ENCODE measurements around the gene PROM1.

Gene PROM1

GRCh38 chr4:15931451-15932210 lies 152.2 kb downstream of the PROM1 start:
- no peak overlapping the region for H3K27ac ChIP-seq
- no peak for TF ChIP-seq CTCF (conservative IDR thresholded peaks at IDR 0.05)

GRCh38 chr4:15930314-15930713 lies 153.5 kb downstream of the PROM1 start:
- TF ChIP-seq CTCF (conservative IDR thresholded peaks at IDR 0.05), result no peak
- H3K27ac ChIP-seq, result no peak overlapping the region

DNA sequence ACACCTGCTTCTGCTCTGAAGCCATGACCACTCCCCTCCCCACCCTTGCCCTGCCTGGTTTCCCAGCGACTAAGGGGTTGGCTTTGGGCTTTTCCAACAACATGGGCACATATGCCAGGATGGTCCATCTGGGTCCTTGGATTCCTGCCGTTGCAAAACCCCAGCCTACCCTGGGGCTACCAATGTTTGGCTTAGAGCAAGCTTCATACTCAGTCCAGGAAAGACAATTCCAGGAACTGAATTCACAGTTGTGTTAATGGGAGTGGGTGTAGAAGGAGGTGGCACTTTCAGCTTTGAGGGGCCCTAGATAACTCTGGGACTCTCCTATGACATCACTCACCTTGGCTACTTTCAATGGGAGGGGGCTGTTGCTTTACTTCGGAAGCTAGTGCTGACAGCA lies 154.3 kb downstream of the PROM1 start:
- H3K27ac ChIP-seq, result no peak overlapping the region

DNA sequence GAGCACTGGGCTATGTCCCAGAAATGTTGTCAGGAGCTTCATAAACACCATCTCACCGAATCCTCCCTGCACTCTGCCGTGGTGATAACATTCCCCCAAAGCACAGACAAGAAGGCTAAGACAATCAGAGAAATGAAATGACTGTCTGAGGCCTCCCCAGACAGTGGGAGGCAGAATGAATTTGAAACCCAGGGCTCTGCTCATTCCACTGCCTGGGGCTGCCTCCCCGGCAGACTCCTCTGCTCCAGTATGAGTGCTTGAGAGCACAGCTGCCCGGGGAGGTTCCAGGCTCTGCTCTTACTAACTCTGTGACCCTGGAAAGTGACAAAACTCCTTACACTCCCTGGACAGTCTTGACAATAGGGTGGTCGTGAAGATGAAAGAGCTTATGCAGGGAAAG lies 154.9 kb downstream of the PROM1 start:
- no peak overlapping the region for H3K27ac ChIP-seq
- no peak for TF ChIP-seq CTCF (conservative IDR thresholded peaks at IDR 0.05)

More for the DNA sequence above, 154.3 kb downstream of the PROM1 start:
- TF ChIP-seq CTCF (conservative IDR thresholded peaks at IDR 0.05), result no peak

DNA sequence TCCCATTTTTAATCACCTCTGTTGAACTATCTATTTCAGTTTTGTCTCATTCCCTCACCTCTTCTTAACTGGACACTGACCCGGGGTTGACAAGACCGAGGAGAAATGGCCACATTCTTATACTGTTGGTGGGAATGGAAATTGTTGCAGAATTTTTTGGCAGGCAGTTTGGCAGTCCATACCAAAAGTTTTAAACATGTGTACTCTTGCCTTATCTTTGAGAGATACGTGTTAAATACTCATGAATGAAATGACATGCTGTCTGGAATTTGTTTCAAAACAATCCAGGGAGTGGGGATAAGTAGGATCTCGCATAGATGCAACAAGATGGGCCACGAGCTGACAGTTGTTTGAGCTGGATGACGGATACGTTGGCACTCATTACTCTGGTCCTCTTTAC lies 157.3 kb downstream of the PROM1 start:
- no peak overlapping the region for H3K27ac ChIP-seq
- no peak for TF ChIP-seq CTCF (conservative IDR thresholded peaks at IDR 0.05)

- TF ChIP-seq CTCF (conservative IDR thresholded peaks at IDR 0.05), result no peak
- no peak overlapping the region for H3K27ac ChIP-seq
These were observed 158.0 kb downstream of the PROM1 start for GRCh38 chr4:15925830-15926229.

GRCh38 chr4:15921592-15921932 lies 162.3 kb downstream of the PROM1 start:
- no peak for TF ChIP-seq CTCF (conservative IDR thresholded peaks at IDR 0.05)
- H3K27ac ChIP-seq, result no peak overlapping the region

Data from VCaP (cell line).